ENCODE measurements around the gene PALD1. TPM values are rescaled to one million over a fixed set of nuclear protein-coding genes. Genes with fewer than 3 reads are reported as not detected.
"Not testable (repeated sequence)": the region's sequence is repeated elsewhere in the genome, so short reads cannot be mapped to it uniquely, and the experiment has no call there.

PALD1 gene
- total RNA-seq, 1 donor from 2014 or later, result not detected

GRCh38 chr10:70575486-70575873 lies 96.9 kb downstream of the PALD1 start:
- FAIRE-seq (no peak), DNase-seq (ENCODE audit: low read depth) (no peak)
- TF ChIP-seq CTCF (IDR thresholded peaks at IDR 0.05; ENCODE audit: insufficient read depth, low read length, severe bottlenecking), result no peak
- no peaks in the 10 kb centered on the region for H3K27me3 ChIP-seq (ENCODE audit: control insufficient read depth, insufficient read depth, low read length)
- H3K4me3 ChIP-seq (ENCODE audit: low read depth, low read length), result no peak overlapping the region
- no peaks in the 10 kb centered on the region for H3K36me3 ChIP-seq (ENCODE audit: control insufficient read depth, insufficient read depth, low read length)

- Histone ChIP-seq H3K4me3 (ENCODE audit: low read depth, low read length) (no peak overlapping the region), H3K36me3 (ENCODE audit: control insufficient read depth, insufficient read depth, low read length) (no peaks in the 10 kb centered on the region), H3K27me3 (ENCODE audit: control insufficient read depth, insufficient read depth, low read length) (no peaks in the 10 kb centered on the region)
- DNase-seq (ENCODE audit: low read depth) (peak; percentile 65), FAIRE-seq (no peak)
- TF ChIP-seq CTCF (IDR thresholded peaks at IDR 0.05; ENCODE audit: insufficient read depth, low read length, severe bottlenecking), result no peak
Observed at GRCh38 chr10:70575874-70576802, 97.6 kb downstream of the PALD1 start.

- FAIRE-seq (no peak), DNase-seq (ENCODE audit: low read depth) (peak; percentile 52)
- no peak overlapping the region for H3K4me3 ChIP-seq (ENCODE audit: low read depth, low read length)
- H3K27me3 ChIP-seq (ENCODE audit: control insufficient read depth, insufficient read depth, low read length), result no peaks in the 10 kb centered on the region
- TF ChIP-seq CTCF (IDR thresholded peaks at IDR 0.05; ENCODE audit: insufficient read depth, low read length, severe bottlenecking), result no peak
- no peaks in the 10 kb centered on the region for H3K36me3 ChIP-seq (ENCODE audit: control insufficient read depth, insufficient read depth, low read length)
Observed at GRCh38 chr10:70576803-70577517, 98.4 kb downstream of the PALD1 start.

- FAIRE-seq, result no peak
- H3K4me3 ChIP-seq (ENCODE audit: low read depth, low read length), result no peak overlapping the region
- no peak for TF ChIP-seq CTCF (IDR thresholded peaks at IDR 0.05; ENCODE audit: insufficient read depth, low read length, severe bottlenecking)
- peak; percentile 97 for DNase-seq (ENCODE audit: low read depth)
- peaks cover 2% of the 10 kb centered on the region for H3K27me3 ChIP-seq (ENCODE audit: control insufficient read depth, insufficient read depth, low read length)
- no peaks in the 10 kb centered on the region for H3K36me3 ChIP-seq (ENCODE audit: control insufficient read depth, insufficient read depth, low read length)
Observed at GRCh38 chr10:70578371-70578947, 99.9 kb downstream of the PALD1 start.

- DNase-seq (ENCODE audit: low read depth) (no peak), FAIRE-seq (peak; percentile 83)
- Histone ChIP-seq H3K36me3 (ENCODE audit: control insufficient read depth, insufficient read depth, low read length) (no peaks in the 10 kb centered on the region), H3K27me3 (ENCODE audit: control insufficient read depth, insufficient read depth, low read length) (peaks cover 2% of the 10 kb centered on the region), H3K4me3 (ENCODE audit: low read depth, low read length) (no peak overlapping the region)
- TF ChIP-seq CTCF (IDR thresholded peaks at IDR 0.05; ENCODE audit: insufficient read depth, low read length, severe bottlenecking), result no peak
Observed at GRCh38 chr10:70579234-70580002, 100.9 kb downstream of the PALD1 start.

- H3K4me3 ChIP-seq (ENCODE audit: low read depth, low read length); H3K36me3 ChIP-seq (ENCODE audit: control insufficient read depth, insufficient read depth, low read length); H3K27me3 ChIP-seq (ENCODE audit: control insufficient read depth, insufficient read depth, low read length); DNase-seq (ENCODE audit: low read depth); FAIRE-seq: not testable (repeated sequence)
Observed at GRCh38 chr10:70581176-70581575, 102.6 kb downstream of the PALD1 start.

Measured in bronchial epithelial cell (primary cell).